GM10847 (cell line): ENCODE results near the gene CASKIN2.

Experiments
- POLR2A ChIP-seq: IDR thresholded peaks from 2 replicates; pipeline ENCODE4 v1.6.1; 2011; ENCODE audit not compliant: insufficient read length; ENCODE audit errors: extremely low read depth

CASKIN2 gene

GRCh38 chr17:75481194-75482068 lies 33.9 kb downstream of the CASKIN2 start:
- no peak for TF ChIP-seq POLR2A

GRCh38 chr17:75480281-75480680 lies 35.1 kb downstream of the CASKIN2 start:
- no peak for TF ChIP-seq POLR2A

DNA sequence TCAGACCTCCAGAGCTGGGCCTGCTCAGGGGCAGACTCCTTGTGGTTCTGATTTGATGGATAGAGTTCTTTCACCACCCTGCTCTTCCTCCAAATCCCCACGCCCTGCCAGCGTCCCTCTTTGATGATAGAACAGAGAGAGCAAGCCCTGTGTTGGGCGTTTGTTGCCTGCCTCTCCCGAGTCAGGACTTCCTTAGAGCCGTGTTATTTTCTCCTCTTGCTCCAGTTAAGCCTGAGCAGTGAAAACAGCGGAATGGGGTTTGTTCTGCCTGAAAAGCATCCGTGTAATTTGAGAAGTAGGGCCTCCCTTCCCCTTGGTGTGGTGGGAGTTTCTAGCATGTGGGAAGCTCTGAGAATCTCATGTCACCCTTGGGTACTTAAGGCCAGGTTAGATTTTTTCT lies 36.8 kb downstream of the CASKIN2 start:
- no peak for TF ChIP-seq POLR2A

GRCh38 chr17:75476752-75477489 lies 38.4 kb downstream of the CASKIN2 start:
- TF ChIP-seq POLR2A = no peak

DNA sequence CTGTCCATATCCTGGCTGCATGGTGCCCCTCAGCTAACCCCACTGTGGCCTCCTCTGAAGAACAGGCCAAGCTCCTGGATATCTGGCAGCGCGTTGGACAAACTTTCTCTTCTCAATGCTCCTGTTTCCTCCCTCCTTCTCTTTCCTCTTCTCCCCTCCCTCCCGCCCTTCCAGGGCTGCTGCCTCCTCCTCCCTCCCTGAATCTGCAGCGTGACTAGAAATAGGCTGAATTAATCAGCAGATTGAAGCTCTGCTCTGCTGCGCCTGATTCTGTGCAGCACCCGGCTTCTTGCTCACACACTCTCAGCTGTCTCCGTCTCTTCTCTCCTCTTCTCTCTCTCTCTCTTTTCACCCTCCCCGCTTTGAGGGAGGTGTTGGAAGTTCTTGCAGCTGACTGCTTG lies 39.1 kb downstream of the CASKIN2 start:
- no peak for TF ChIP-seq POLR2A

- TF ChIP-seq POLR2A = no peak
Measured at GRCh38 chr17:75475851-75476250, 39.5 kb downstream of the CASKIN2 start.

GRCh38 chr17:75475144-75475835 lies 40.0 kb downstream of the CASKIN2 start:
- TF ChIP-seq POLR2A = no peak

DNA sequence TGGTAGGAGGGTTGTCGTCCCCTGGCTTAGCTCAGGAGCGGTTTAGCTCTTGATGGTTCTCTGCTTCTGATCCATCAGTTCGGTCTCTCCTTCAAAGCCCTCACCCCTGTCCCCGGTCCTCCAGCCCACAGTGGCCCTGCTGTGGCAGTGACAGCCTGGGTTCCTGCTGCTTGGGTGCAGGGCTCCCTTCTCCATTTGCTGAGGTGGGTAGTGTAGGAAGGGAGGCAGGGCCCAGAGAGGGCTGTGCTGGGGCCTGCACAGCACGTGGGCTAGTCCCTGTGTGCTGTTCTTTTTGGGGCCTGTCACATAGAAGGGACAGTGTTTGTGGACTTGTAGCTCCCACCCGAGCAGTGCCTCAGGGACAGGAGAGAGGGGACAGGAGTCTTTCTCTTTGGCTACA lies 40.6 kb downstream of the CASKIN2 start:
- no peak for TF ChIP-seq POLR2A

- no peak for TF ChIP-seq POLR2A
Measured at GRCh38 chr17:75473246-75473645, 42.1 kb downstream of the CASKIN2 start.

DNA sequence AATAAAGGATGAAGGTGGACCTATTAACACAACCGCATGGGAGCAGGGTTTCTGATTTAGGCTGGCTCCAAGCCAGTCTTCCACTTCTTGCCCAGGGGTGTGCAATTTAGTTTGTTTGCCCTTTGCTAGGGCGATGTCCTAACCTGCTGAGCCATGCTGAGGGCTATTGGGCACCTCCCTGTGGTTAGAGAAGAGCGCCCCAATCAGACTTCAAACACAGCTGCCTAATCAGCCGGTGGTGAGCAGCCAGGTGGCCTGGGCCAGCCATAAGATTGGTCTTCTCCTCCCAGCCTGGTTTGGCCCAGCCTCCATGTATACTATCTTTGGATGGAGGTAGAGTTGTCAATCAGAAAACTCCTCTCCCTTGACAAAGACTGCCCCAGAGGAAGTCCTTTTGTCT lies 43.2 kb downstream of the CASKIN2 start:
- no peak for TF ChIP-seq POLR2A

GRCh38 chr17:75471207-75471606 lies 44.1 kb downstream of the CASKIN2 start:
- no peak for TF ChIP-seq POLR2A

DNA sequence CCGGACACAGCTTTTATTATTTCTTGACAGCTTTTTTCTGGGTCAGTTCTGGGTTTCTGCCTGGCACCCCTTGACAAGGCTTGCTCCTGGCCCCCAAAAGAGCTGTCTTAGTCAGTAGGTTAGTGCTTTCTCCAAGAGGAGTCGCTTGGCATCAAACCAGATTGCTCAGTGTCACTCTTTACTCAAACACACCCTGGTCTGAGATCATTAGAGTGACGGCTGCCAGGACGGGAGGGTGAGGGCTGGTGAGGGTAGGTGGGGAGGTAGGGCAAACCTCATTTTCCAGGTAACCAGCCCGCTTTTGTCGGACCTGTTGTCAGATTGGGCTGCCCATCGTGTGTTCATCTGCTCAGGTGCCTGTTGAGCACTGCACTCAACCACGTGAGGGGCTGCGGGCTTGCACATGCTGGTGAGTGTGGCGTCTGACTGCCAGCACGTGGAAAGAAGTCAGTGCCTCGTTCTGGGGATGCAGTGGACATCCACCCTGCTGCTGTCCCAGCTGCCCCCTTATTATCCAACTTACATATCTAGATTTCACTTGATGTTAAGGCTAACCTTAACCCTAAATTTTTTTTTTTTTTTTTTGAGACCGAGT lies 46.5 kb downstream of the CASKIN2 start:
- no peak for TF ChIP-seq POLR2A

DNA sequence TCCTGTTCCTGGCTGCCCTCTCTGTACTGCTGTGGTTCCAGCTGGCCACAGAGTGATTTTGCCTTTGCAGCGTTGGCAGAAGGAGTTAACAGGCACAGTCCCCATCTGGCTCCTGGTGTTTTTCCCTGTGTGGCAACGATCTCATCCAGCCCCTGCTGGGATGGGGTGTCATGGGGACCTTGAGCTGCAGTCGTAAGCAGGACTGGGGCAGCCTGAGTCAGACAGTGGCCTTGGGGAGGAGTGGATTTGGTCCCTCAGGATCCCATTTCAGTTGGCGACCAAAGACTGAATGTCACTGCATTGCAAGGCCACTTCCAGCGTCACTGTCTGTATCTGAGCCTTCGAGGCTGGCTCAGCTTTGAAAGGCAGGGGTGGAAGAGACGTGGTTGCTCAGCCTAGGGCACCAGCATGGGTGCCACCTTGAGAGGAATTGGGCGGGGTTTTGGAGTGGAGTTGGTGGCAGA lies 47.0 kb downstream of the CASKIN2 start:
- TF ChIP-seq POLR2A = no peak

DNA sequence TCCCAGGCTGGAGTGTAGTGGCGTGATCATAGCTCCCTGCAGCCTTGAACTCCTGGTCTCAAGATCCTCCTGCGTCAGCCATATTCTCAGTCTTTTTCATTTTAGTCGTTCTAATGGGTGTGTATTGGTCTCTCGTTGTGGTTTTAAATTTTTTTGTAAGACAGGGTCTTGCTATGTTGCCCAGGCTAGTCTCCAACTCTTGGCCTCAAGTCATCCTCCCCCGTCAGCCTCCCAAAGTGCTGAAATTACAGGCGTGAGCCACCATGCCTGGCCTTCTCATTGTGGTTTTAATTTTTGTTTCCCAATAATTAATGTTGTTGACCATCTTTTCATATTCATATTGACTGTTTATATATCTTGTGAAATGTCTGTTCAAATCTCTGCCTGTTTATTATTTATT lies 50.3 kb downstream of the CASKIN2 start:
- TF ChIP-seq POLR2A = no peak

GRCh38 chr17:75463603-75464002 lies 51.7 kb downstream of the CASKIN2 start:
- no peak for TF ChIP-seq POLR2A
